ENCODE measurements around the gene SLC35F3. TPM values are rescaled to one million over a fixed set of nuclear protein-coding genes. Genes with fewer than 3 reads are reported as not detected.

Gene SLC35F3
- total and polyA plus RNA-seq, 2 experiments from 2014 or later, result 0.80 to 1.3 TPM

DNA sequence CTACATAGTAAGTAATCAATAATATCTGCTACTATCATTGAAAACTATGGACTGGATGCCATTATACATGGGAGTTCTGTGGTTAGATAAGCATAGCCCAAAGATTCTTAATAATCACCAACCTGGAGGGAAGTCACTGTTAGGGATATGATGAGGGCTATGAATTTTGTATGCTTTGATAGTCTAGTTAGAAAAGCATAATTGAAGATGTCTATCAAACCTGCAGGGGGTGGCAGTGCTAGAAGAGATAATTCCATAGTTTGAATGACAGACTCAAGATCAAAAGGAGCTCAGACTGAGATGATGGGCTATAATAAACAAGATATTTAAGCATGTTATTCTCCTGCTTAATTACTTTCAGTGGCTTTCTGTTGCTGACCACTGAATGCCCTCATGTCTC is 453.4 kb downstream of the SLC35F3 start:
- TF ChIP-seq, protein P1, sequence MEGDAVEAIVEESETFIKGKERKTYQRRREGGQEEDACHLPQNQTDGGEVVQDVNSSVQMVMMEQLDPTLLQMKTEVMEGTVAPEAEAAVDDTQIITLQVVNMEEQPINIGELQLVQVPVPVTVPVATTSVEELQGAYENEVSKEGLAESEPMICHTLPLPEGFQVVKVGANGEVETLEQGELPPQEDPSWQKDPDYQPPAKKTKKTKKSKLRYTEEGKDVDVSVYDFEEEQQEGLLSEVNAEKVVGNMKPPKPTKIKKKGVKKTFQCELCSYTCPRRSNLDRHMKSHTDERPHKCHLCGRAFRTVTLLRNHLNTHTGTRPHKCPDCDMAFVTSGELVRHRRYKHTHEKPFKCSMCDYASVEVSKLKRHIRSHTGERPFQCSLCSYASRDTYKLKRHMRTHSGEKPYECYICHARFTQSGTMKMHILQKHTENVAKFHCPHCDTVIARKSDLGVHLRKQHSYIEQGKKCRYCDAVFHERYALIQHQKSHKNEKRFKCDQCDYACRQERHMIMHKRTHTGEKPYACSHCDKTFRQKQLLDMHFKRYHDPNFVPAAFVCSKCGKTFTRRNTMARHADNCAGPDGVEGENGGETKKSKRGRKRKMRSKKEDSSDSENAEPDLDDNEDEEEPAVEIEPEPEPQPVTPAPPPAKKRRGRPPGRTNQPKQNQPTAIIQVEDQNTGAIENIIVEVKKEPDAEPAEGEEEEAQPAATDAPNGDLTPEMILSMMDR (IDR thresholded peaks at IDR 0.05; ENCODE audit: poor library complexity), result no peak
- TF ChIP-seq EZH2phosphoT487 (IDR thresholded peaks at IDR 0.05; ENCODE audit: low read depth, severe bottlenecking, unreplicated experiment) (no peak), EZH2 (IDR thresholded peaks at IDR 0.05; ENCODE audit: borderline replicate concordance) (no peak)
- Histone ChIP-seq H3K79me2 (no peaks in the 10 kb centered on the region), H3K4me2 (no peak overlapping the region)

DNA sequence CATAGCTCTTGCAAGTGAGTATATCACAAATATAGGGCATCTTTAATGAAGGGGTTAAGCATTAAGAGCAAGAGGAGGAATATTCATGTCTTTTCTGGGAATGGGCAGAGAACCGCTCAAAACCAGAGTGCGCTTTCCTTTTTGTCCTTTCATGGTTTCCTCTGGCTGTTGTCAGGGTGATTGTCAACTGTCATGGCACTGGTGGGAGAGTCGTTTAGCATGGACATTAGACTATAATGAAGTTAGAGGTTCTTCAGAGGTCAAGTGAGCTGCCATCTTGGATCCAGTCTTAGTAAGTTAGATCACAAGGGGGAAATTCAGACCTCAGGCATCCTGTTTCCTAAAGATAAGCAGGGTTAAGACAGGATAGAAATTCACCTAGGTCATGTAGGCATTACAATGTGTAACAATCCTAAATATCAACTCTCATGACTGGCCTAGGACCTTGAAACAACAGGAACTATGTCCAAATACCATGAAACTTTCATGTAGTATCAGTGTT is 456.7 kb downstream of the SLC35F3 start:
- Histone ChIP-seq H3K9me3 (ENCODE audit: low read depth) (no peaks in the 10 kb centered on the region), H3K9me2 (replicated peaks; ENCODE audit: insufficient read depth) (no peaks in the 10 kb centered on the region), H3K36me3 (replicated peaks; ENCODE audit: insufficient read depth, low read depth) (no peaks in the 10 kb centered on the region), H3K4me3 (no peak overlapping the region), H3K27ac (no peak overlapping the region), H3K4me2 (no peak overlapping the region), H2AFZ (no peak overlapping the region), H3K79me2 (no peaks in the 10 kb centered on the region), H3K4me1 (ENCODE audit: insufficient read depth) (no peaks in the 10 kb centered on the region), H4K20me1 (ENCODE audit: insufficient read depth, poor library complexity, severe bottlenecking) (no peaks in the 10 kb centered on the region), H3K27me3 (no peaks in the 10 kb centered on the region)
- TF ChIP-seq EZH2 (IDR thresholded peaks at IDR 0.05; ENCODE audit: borderline replicate concordance) (no peak), EZH2phosphoT487 (IDR thresholded peaks at IDR 0.05; ENCODE audit: low read depth, severe bottlenecking, unreplicated experiment) (no peak)
- no peak for DNase-seq (ENCODE audit: low spot score)
- WGBS (ENCODE audit: low lambda C conversion rate, missing lambda C conversion rate), result 90% methylated on average over 3 of the region's 3 CpGs

More for the DNA sequence above, 453.4 kb downstream of the SLC35F3 start:
- no peak overlapping the region for H3K4me3 ChIP-seq
- H3K9me2 ChIP-seq (replicated peaks; ENCODE audit: insufficient read depth), result no peaks in the 10 kb centered on the region
- H3K27ac ChIP-seq, result no peak overlapping the region
- H3K4me1 ChIP-seq (ENCODE audit: insufficient read depth), result no peaks in the 10 kb centered on the region
- no peaks in the 10 kb centered on the region for H3K36me3 ChIP-seq (replicated peaks; ENCODE audit: insufficient read depth, low read depth)
- H3K27me3 ChIP-seq, result no peaks in the 10 kb centered on the region
- H3K9me3 ChIP-seq (ENCODE audit: low read depth), result no peaks in the 10 kb centered on the region
- H2AFZ ChIP-seq, result no peak overlapping the region
- H4K20me1 ChIP-seq (ENCODE audit: insufficient read depth, poor library complexity, severe bottlenecking), result no peaks in the 10 kb centered on the region
- no peak for DNase-seq (ENCODE audit: low spot score)

DNA sequence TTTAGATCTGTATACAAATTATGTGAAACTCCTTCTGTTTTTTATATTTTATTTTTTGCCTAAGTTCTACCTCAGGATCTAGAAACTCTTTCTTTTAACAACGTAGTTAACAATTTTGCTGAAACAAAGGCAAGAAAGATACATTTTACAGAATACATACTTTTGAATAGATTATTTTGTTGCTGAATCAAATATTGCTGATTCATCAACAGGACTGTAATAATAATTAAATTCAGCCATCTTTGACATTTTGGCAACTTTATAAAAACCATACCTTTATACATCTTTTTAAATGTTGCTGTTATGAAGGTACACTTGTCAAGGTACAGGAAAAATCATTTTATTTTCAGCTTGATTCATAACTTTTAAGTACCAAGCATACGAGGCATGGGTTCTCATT is 458.1 kb downstream of the SLC35F3 start:
- Histone ChIP-seq H3K27me3 (no peaks in the 10 kb centered on the region), H3K27ac (no peak overlapping the region), H3K79me2 (no peaks in the 10 kb centered on the region), H3K9me3 (ENCODE audit: low read depth) (no peaks in the 10 kb centered on the region), H3K4me1 (ENCODE audit: insufficient read depth) (no peaks in the 10 kb centered on the region), H4K20me1 (ENCODE audit: insufficient read depth, poor library complexity, severe bottlenecking) (no peaks in the 10 kb centered on the region), H3K4me2 (no peak overlapping the region), H3K9me2 (replicated peaks; ENCODE audit: insufficient read depth) (no peaks in the 10 kb centered on the region), H3K4me3 (no peak overlapping the region), H2AFZ (no peak overlapping the region), H3K36me3 (replicated peaks; ENCODE audit: insufficient read depth, low read depth) (no peaks in the 10 kb centered on the region)
- WGBS (ENCODE audit: low lambda C conversion rate, missing lambda C conversion rate), result 68% methylated on average over 2 of the region's 2 CpGs
- TF ChIP-seq, protein P1 (IDR thresholded peaks at IDR 0.05; ENCODE audit: poor library complexity), result no peak
- DNase-seq (ENCODE audit: low spot score), result no peak

DNA sequence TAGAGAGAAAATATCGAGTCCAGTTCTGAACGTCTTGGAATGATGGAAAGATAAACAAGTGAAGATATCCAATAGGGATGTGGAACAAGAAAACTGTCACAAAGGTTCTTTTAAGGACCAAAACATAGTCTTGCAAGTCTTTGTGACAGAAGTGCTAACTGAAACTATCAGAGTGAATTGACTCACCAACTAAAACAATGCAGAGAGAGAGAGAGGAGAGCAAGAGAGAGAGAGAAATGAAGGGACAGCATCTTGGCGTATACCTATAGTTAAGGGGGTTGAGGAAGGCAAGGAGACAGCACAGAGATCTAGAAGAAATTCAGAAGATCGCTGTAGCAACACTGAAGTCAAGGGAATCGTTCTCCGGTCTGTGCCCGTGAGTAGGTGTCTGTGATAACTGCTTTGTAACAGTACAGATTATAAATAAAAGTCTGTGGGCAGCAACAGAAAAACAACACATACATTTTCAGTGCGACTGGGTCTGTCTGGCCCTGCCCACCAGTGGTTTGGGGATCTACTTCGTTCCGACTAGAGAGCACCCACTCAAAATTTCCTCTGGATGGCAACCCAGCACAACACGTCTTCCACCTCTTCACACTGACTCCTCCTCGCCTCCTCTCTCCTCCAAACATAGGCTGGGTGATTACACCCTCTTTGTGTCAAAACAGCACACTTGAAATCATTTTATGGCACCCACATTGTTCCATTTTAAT is 464.0 kb downstream of the SLC35F3 start:
- WGBS (ENCODE audit: low lambda C conversion rate, missing lambda C conversion rate), result 76% methylated on average over 12 of the region's 12 CpGs
- H2AFZ ChIP-seq, result no peak overlapping the region

More for the DNA sequence above, 464.0 kb downstream of the SLC35F3 start:
- Histone ChIP-seq H3K36me3 (replicated peaks; ENCODE audit: insufficient read depth, low read depth) (no peaks in the 10 kb centered on the region), H3K27ac (no peak overlapping the region), H3K9me3 (ENCODE audit: low read depth) (no peaks in the 10 kb centered on the region), H3K27me3 (peaks cover 4% of the 10 kb centered on the region), H3K9me2 (replicated peaks; ENCODE audit: insufficient read depth) (no peaks in the 10 kb centered on the region), H3K79me2 (no peaks in the 10 kb centered on the region), H4K20me1 (ENCODE audit: insufficient read depth, poor library complexity, severe bottlenecking) (no peaks in the 10 kb centered on the region), H3K4me2 (no peak overlapping the region), H3K4me1 (ENCODE audit: insufficient read depth) (peaks cover 4% of the 10 kb centered on the region), H3K4me3 (no peak overlapping the region)
- TF ChIP-seq, protein P1 (IDR thresholded peaks at IDR 0.05; ENCODE audit: poor library complexity), result no peak
- DNase-seq (ENCODE audit: low spot score), result no peak
